HepG2 (cell line): ENCODE data around the gene ZDHHC7. TPM values are rescaled to one million over a fixed set of nuclear protein-coding genes. Genes with fewer than 3 reads are reported as not detected.
A peak's percentile ranks its signal among the peaks of the same experiment; 100 is the strongest.

Experiments
- DNMT3B ChIP-seq: conservative IDR thresholded peaks from 2 replicates; pipeline ENCODE4 v1.6.1; 2016; ENCODE audit warnings: missing biosample characterization, control low read depth
- FOXA1 ChIP-seq, 2 experiments: fragments of 450-650 bp in 1 of 2; sonication (generic) in 1 of 2; formaldehyde crosslinking in 1 of 2; IDR thresholded peaks; 2 replicates each; pipeline versions ENCODE4 v1.4.0 to v1.6.1; 2016 to 2020; ENCODE audit warnings: missing genetic modification reagents in 1 of 2
- GFI1 ChIP-seq: sonication (generic); formaldehyde crosslinking; IDR thresholded peaks from 2 replicates; pipeline ENCODE4 v1.5.0; 2020; ENCODE audit warnings: missing genetic modification reagents, mild to moderate bottlenecking, borderline replicate concordance
- HMGXB3 ChIP-seq: sonication (generic); formaldehyde crosslinking; IDR thresholded peaks from 2 replicates; pipeline ENCODE4 v1.4.0; 2020; ENCODE audit warnings: missing genetic modification reagents, borderline replicate concordance
- KAT2B ChIP-seq: fragments of 150-350 bp; IDR thresholded peaks from 2 replicates; pipeline ENCODE4 v1.6.1; 2014; ENCODE audit warnings: low read depth, low read length, borderline replicate concordance
- ONECUT2 ChIP-seq: sonication (generic); formaldehyde crosslinking; IDR thresholded peaks from 2 replicates; pipeline ENCODE4 v1.4.0; 2020; ENCODE audit warnings: missing genetic modification reagents
- SKI ChIP-seq: fragments of 450-650 bp; IDR thresholded peaks from one replicate; pipeline ENCODE4 v1.6.1; 2018; ENCODE audit warnings: mild to moderate bottlenecking; ENCODE audit not compliant: partially characterized antibody
- SKIL ChIP-seq: sonication (generic); formaldehyde crosslinking; IDR thresholded peaks from 2 replicates; pipeline ENCODE4 v1.8.0; 2022; ENCODE audit warnings: missing genetic modification reagents, mild to moderate bottlenecking, moderate library complexity, borderline replicate concordance
- SOX13 ChIP-seq, 3 experiments: fragments of 450-650 bp in 1 of 3; sonication (generic) in 1 of 3; formaldehyde crosslinking in 1 of 3; IDR thresholded peaks in 2 of 3; conservative IDR thresholded peaks in 1 of 3; 2 replicates each; pipeline versions ENCODE4 v1.5.0 to v1.6.1; 2016 to 2020; ENCODE audit warnings: antibody characterized with exemption in 1 of 3, mild to moderate bottlenecking in 1 of 3, missing compliant biosample characterization in 1 of 3, missing genetic modification reagents in 1 of 3, moderate library complexity in 1 of 3
- UBTF ChIP-seq: sonication (generic); formaldehyde crosslinking; IDR thresholded peaks from 2 replicates; pipeline ENCODE4 v1.4.0; 2020; ENCODE audit warnings: mild to moderate bottlenecking, missing genetic modification reagents
- ZFP1 ChIP-seq: IDR thresholded peaks from 2 replicates; pipeline ENCODE4 v1.6.1; 2016
- ZFYVE20 ChIP-seq: sonication (generic); formaldehyde crosslinking; IDR thresholded peaks from 2 replicates; pipeline ENCODE4 v1.8.0; 2023; ENCODE audit warnings: low read depth, mild to moderate bottlenecking, moderate library complexity, missing genetic modification reagents, borderline replicate concordance
- ZNF354B ChIP-seq: sonication (generic); formaldehyde crosslinking; IDR thresholded peaks from 2 replicates; pipeline ENCODE4 v1.8.0; 2022; ENCODE audit warnings: mild to moderate bottlenecking, missing genetic modification reagents
- ZNF446 ChIP-seq: sonication (generic); formaldehyde crosslinking; IDR thresholded peaks from 2 replicates; pipeline ENCODE4 v1.5.0; 2020; ENCODE audit warnings: mild to moderate bottlenecking, missing genetic modification reagents
- ZNF510 ChIP-seq: sonication (generic); formaldehyde crosslinking; IDR thresholded peaks from 2 replicates; pipeline ENCODE4 v1.4.0; 2020; ENCODE audit warnings: low read depth, mild to moderate bottlenecking, missing genetic modification reagents
- polyA plus RNA-seq, 8 experiments: library from polyadenylated mRNA; depleted of rRNA in 3 of 8; stranded (reverse) in 7 of 8; unstranded in 1 of 8; fragments of >200 nt; fragmentation: Illumina TruSeq in 4 of 8; extraction: Trizol in 4 of 8; gene quantifications; 2 replicates each; pipeline versions ENCODE4 v1.2.1 to v1.2.3, GENCODE V29; 2011 to 2016; ENCODE audit warnings: low read depth in 4 of 8, missing spikeins in 1 of 8, mixed read lengths in 1 of 8; ENCODE audit not compliant: insufficient read depth in 1 of 8
- total RNA-seq, 5 experiments: library from RNA; depleted of rRNA; stranded (reverse); fragments of >200 nt; fragmentation: Illumina TruSeq; extraction: Trizol; gene quantifications; 2 replicates each; pipeline ENCODE4 v1.2.3, GENCODE V29; 2016; ENCODE audit warnings: low read depth in 1 of 5

The ZDHHC7 gene
- total and polyA plus RNA-seq, 2 of the 13 experiments (the other 11 are each of a cell fraction or from before 2014, with no cell fraction given), result 46.8 to 67.6 TPM

- no peak for TF ChIP-seq SKI
- 0 out of 2 replicates have a peak, but pooled peaks have one; percentile 16 for TF ChIP-seq ZFP1 (CRISPR knock-in tag)
- no peak for TF ChIP-seq ZNF354B (CRISPR knock-in tag)
- 0 out of 2 replicates have a peak, but pooled peaks have one; percentile 81 for TF ChIP-seq DNMT3B (CRISPR knock-in tag)
- TF ChIP-seq HMGXB3 (CRISPR knock-in tag), result no peak
- no peak for TF ChIP-seq ZNF510 (CRISPR knock-in tag)
- TF ChIP-seq GFI1 (CRISPR knock-in tag), result 0 out of 2 replicates have a peak, but pooled peaks have one; percentile 36
- no peak for TF ChIP-seq ONECUT2
- peak; percentile 68 for TF ChIP-seq SKIL (CRISPR knock-in tag)
- no peak for TF ChIP-seq SOX13 (IDR thresholded peaks at IDR 0.05)
- TF ChIP-seq SOX13 (CRISPR knock-in tag; conservative IDR thresholded peaks at IDR 0.05 in 1 of 2, IDR thresholded peaks at IDR 0.05 in 1 of 2), result no peak
- no peak for TF ChIP-seq ZNF446 (CRISPR knock-in tag)
- no peak for TF ChIP-seq KAT2B
- peak; percentile 43; the same call in 1 of the 2 replicates for TF ChIP-seq UBTF (CRISPR knock-in tag)
- TF ChIP-seq ZFYVE20 (CRISPR knock-in tag), result no peak
- no peak for TF ChIP-seq FOXA1 (IDR thresholded peaks at IDR 0.05)
- no peak for TF ChIP-seq FOXA1 (CRISPR knock-in tag; IDR thresholded peaks at IDR 0.05)
These were observed 86.8 kb downstream of the ZDHHC7 start (continued) for GRCh38 chr16:84924331-84925091.
